ENCODE results near the gene KLHL24.
"Not testable (repeated sequence)": the region's sequence is repeated elsewhere in the genome, so short reads cannot be mapped to it uniquely, and the experiment has no call there.

KLHL24 gene

GRCh38 chr3:183635431-183636220, at the start of gene KLHL24:
Gene KLHL24 (plus strand): TSS chr3:183635623. CDS start chr3:183650357, 14,734 bp downstream.
- DNase-seq: peak; percentile 97

GRCh38 chr3:183586477-183586876, 48.9 kb upstream of the KLHL24 start:
- DNase-seq: no peak

GRCh38 chr3:183587336-183587735, 48.1 kb upstream of the KLHL24 start:
- no peak for DNase-seq

GRCh38 chr3:183590442-183590841, 45.0 kb upstream of the KLHL24 start:
- no peak for DNase-seq

GRCh38 chr3:183591881-183592521, 43.4 kb upstream of the KLHL24 start:
- DNase-seq: no peak

GRCh38 chr3:183592821-183593220, 42.6 kb upstream of the KLHL24 start:
- no peak for DNase-seq

GRCh38 chr3:183594636-183595035, 40.8 kb upstream of the KLHL24 start:
- DNase-seq: no peak

- DNase-seq: no peak
These were observed 37.5 kb upstream of the KLHL24 start for GRCh38 chr3:183597959-183598358.

GRCh38 chr3:183611326-183611725, 24.1 kb upstream of the KLHL24 start:
- DNase-seq: not testable (repeated sequence)

GRCh38 chr3:183613366-183614285, 21.8 kb upstream of the KLHL24 start:
- DNase-seq: no peak

GRCh38 chr3:183618542-183618941, 16.9 kb upstream of the KLHL24 start:
- DNase-seq: no peak

- DNase-seq: no peak
These were observed 16.4 kb upstream of the KLHL24 start for GRCh38 chr3:183619010-183619409.

- no peak for DNase-seq
These were observed 15.7 kb upstream of the KLHL24 start for GRCh38 chr3:183619624-183620251.

GRCh38 chr3:183620252-183620628, 15.2 kb upstream of the KLHL24 start:
- DNase-seq: no peak

GRCh38 chr3:183622473-183622872, 12.9 kb upstream of the KLHL24 start:
- not testable (repeated sequence) for DNase-seq

GRCh38 chr3:183626877-183627594, 8.4 kb upstream of the KLHL24 start:
- DNase-seq: peak; percentile 68

- no peak for DNase-seq
These were observed 5.7 kb upstream of the KLHL24 start for GRCh38 chr3:183629546-183630301.

GRCh38 chr3:183631715-183632114, 3.7 kb upstream of the KLHL24 start:
- no peak for DNase-seq

GRCh38 chr3:183632725-183633124, 2.7 kb upstream of the KLHL24 start:
- not testable (repeated sequence) for DNase-seq

- DNase-seq: no peak
These were observed 716 bp upstream of the KLHL24 start for GRCh38 chr3:183634707-183635106.

GRCh38 chr3:183635107-183635430, 354 bp upstream of the KLHL24 start:
- no peak for DNase-seq

All from islet precursor cell (in vitro differentiated cells).